ENCODE measurements around the gene ZNF836. TPM values are rescaled to one million over a fixed set of nuclear protein-coding genes. Genes with fewer than 3 reads are reported as not detected.
A peak's percentile ranks its signal among the peaks of the same experiment; 100 is the strongest.

ZNF836 gene
- total and polyA plus RNA-seq, 4 donors, result 11.9 to 26.2 (median 17.2) TPM

DNA sequence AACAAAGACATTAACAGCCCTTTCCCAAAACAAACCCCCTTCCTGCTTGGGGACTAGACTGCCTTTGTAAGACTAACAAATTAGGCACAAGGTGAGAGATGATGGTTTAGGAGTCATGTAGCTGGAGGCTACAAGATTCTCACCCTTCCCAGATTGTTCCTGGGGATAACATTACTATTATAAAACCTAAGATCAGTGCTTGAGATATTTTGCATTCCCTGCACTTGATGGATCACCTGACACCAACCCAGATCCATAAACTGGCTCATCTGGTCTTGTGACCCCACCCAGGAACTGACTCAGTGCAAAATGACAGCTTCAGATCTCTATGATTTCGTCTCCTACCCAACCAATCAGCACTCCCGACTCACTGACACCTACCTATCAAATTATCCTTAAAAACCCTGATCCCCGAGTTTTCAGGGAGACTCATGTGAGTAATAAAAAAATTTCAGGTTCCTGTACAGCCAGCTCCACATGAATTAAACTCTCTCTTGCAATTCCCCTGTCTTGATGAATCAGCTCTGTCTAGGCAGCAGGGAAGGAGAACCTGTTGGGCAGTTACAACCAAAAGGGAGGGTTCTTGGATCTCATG lies 29.3 kb downstream of the ZNF836 start:
- H3K4me1 ChIP-seq (ENCODE audit: control insufficient read depth, insufficient read depth, low read length), result peaks cover 3% of the 10 kb centered on the region
- H3K27me3 ChIP-seq (ENCODE audit: control insufficient read depth, insufficient read depth, low read length), result no peaks in the 10 kb centered on the region
- 100% methylated on average over 1 of the region's 3 CpGs for WGBS (ENCODE audit: insufficient coverage)
- H3K4me3 ChIP-seq (ENCODE audit: low read depth, low read length), result no peak overlapping the region
- no peak overlapping the region for H3K27ac ChIP-seq (ENCODE audit: low read depth, low read length)
- no peak for DNase-seq (ENCODE audit: low read depth in 4 of 6, low spot score in 6 of 6)
- no peaks in the 10 kb centered on the region for H3K9me3 ChIP-seq (ENCODE audit: control insufficient read depth, insufficient read depth, low read length)
- no peaks in the 10 kb centered on the region for H3K36me3 ChIP-seq (ENCODE audit: control insufficient read depth, insufficient read depth, low read length)

DNA sequence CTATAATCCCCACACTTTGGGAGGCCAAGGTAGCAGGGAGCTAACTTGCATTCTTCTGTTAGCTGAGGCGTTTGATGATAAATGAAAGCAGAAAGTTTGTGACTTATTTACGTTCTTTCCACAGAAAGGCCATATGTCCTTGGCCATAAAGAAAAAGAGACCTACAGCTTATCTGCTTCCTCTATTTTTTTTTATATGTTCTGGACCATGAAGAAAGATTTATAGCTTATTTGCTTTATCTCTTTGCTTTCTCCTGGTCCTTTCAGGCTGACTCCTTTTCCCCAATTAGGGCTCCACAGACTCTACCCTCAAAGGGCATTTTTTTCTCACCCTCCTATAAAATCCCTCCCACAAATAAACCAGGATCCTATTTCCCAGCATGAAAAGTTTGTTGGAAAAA lies 30.2 kb downstream of the ZNF836 start:
- Histone ChIP-seq H3K27me3 (ENCODE audit: control insufficient read depth, insufficient read depth, low read length) (no peaks in the 10 kb centered on the region), H3K4me3 (ENCODE audit: low read depth, low read length) (no peak overlapping the region), H3K36me3 (ENCODE audit: control insufficient read depth, insufficient read depth, low read length) (no peaks in the 10 kb centered on the region), H3K9me3 (ENCODE audit: control insufficient read depth, insufficient read depth, low read length) (no peaks in the 10 kb centered on the region), H3K27ac (ENCODE audit: low read depth, low read length) (no peak overlapping the region), H3K4me1 (ENCODE audit: control insufficient read depth, insufficient read depth, low read length) (peaks cover 3% of the 10 kb centered on the region)
- no CpG with 5 or more reads among the region's 2 CpGs for WGBS (ENCODE audit: insufficient coverage)
- DNase-seq (ENCODE audit: low read depth in 4 of 6, low spot score in 6 of 6), result no peak

DNA sequence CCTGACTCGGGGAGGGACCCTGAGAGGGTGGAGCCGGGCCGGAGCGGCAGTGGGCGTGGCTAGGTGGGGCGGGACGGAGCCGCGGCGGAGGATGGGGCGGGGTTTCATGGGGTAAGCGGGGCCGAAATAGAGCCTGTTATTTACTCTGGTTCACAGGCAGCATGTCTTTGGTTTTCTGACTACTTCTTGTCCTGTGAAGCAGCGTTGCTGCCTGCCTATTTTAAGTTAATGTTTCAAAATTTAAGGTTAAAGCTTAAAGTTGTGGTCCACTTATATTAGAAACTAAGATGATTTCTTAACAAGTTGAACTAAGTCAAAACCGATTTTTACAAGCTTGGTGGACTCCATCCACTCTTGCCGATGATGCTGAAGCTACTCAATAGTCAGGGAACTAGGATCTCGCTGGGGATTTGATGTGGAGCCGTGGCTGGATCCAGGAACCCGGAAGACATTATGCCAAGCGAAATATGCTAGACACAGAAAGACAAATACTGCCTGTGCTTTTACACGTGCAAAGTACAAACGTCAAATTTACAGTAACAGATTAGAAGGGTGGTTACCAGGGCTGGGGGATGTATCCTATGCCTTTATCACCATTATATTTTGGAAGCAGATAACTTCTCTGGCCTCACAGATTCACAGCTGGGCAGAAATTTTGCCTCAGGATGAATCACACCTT lies 31.2 kb downstream of the ZNF836 start:
- WGBS (ENCODE audit: insufficient coverage), result 4% methylated on average over 16 of the region's 22 CpGs
- Histone ChIP-seq H3K27me3 (ENCODE audit: control insufficient read depth, insufficient read depth, low read length) (no peaks in the 10 kb centered on the region), H3K9me3 (ENCODE audit: control insufficient read depth, insufficient read depth, low read length) (no peaks in the 10 kb centered on the region), H3K4me1 (ENCODE audit: control insufficient read depth, insufficient read depth, low read length) (peaks cover 3% of the 10 kb centered on the region), H3K27ac (ENCODE audit: low read depth, low read length) (peak overlapping the region; percentile 94), H3K4me3 (ENCODE audit: low read depth, low read length) (peak overlapping the region; percentile 77), H3K36me3 (ENCODE audit: control insufficient read depth, insufficient read depth, low read length) (no peaks in the 10 kb centered on the region)
- DNase-seq (ENCODE audit: low read depth in 4 of 6, low spot score in 6 of 6), result no peak

DNA sequence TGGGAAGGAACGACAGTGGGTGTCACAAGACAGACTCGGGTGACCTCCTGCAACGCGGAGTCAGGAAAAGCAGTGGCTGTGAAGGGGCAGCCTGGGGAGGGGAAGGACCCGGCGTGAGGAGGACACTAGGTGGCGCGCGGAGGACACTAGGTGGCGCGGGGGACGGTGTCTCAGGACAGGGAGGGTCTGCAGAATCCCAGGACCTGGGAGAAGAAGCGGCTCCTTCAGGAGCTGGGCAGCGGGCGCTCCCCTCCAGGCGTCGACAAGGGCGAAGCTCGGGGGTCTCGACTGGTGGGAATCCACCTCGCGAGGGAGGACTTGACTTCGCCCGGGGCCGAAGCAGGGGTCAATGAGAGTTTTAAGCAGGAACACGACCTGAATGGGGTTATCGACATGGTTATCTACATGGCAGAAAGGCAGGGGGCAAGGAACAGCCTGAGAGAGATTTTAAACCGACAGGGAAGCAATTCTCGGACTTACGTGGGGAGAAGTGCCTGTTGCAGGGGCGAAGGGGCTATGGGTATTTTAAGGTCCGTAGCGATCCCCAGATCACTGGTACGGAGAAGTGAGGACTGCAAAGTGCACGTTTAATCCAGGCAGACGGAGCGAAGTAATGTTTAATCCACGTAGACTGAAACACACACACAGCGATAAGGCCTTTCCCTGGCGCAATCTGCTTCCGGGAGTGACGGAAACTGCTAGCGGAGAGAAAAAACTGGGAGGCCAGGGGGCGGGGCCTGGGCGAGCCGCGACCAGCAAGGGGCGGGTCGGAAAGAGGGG lies 32.0 kb downstream of the ZNF836 start, which contains the start of gene ZNF616:
Gene ZNF616 (minus strand): TSS at position 687 of the 780 bp plus-strand sequence. CDS start 9,426 bp downstream, outside the sequence.
- DNase-seq (ENCODE audit: low read depth in 4 of 6, low spot score in 6 of 6), result peak; percentile 71 to 98 (median 89)
- Histone ChIP-seq H3K27ac (ENCODE audit: low read depth, low read length) (peak within 1 kb of the TSS; percentile 94), H3K9me3 (ENCODE audit: control insufficient read depth, insufficient read depth, low read length) (no peaks in the 10 kb centered on the region), H3K4me1 (ENCODE audit: control insufficient read depth, insufficient read depth, low read length) (peaks cover 3% of the 10 kb centered on the region), H3K27me3 (ENCODE audit: control insufficient read depth, insufficient read depth, low read length) (no peaks in the 10 kb centered on the region), H3K4me3 (ENCODE audit: low read depth, low read length) (peak within 1 kb of the TSS; percentile 77), H3K36me3 (ENCODE audit: control insufficient read depth, insufficient read depth, low read length) (no peaks in the 10 kb centered on the region)
- under 1% methylated on average over 47 of the region's 49 CpGs for WGBS (ENCODE audit: insufficient coverage)

GRCh38 chr19:52138983-52139251 lies 32.5 kb downstream of the ZNF836 start:
- Histone ChIP-seq H3K9me3 (ENCODE audit: control insufficient read depth, insufficient read depth, low read length) (no peaks in the 10 kb centered on the region), H3K4me3 (ENCODE audit: low read depth, low read length) (peak overlapping the region; percentile 77), H3K27ac (ENCODE audit: low read depth, low read length) (peak overlapping the region; percentile 94), H3K36me3 (ENCODE audit: control insufficient read depth, insufficient read depth, low read length) (no peaks in the 10 kb centered on the region), H3K4me1 (ENCODE audit: control insufficient read depth, insufficient read depth, low read length) (peaks cover 3% of the 10 kb centered on the region), H3K27me3 (ENCODE audit: control insufficient read depth, insufficient read depth, low read length) (no peaks in the 10 kb centered on the region)
- peak in 1 of 6 donors; percentile 49 for DNase-seq (ENCODE audit: low read depth in 4 of 6, low spot score in 6 of 6)
- 0% methylated on average over 2 of the region's 7 CpGs for WGBS (ENCODE audit: insufficient coverage)

GRCh38 chr19:52138278-52138982 lies 33.0 kb downstream of the ZNF836 start:
- Histone ChIP-seq H3K4me1 (ENCODE audit: control insufficient read depth, insufficient read depth, low read length) (peaks cover 3% of the 10 kb centered on the region), H3K36me3 (ENCODE audit: control insufficient read depth, insufficient read depth, low read length) (no peaks in the 10 kb centered on the region), H3K27me3 (ENCODE audit: control insufficient read depth, insufficient read depth, low read length) (no peaks in the 10 kb centered on the region), H3K4me3 (ENCODE audit: low read depth, low read length) (peak overlapping the region; percentile 77), H3K27ac (ENCODE audit: low read depth, low read length) (peak overlapping the region; percentile 94), H3K9me3 (ENCODE audit: control insufficient read depth, insufficient read depth, low read length) (no peaks in the 10 kb centered on the region)
- 4% methylated on average over 14 of the region's 14 CpGs for WGBS (ENCODE audit: insufficient coverage)
- peak in 5 of 6 donors; percentile 18 to 92 (median 38) for DNase-seq (ENCODE audit: low read depth in 4 of 6, low spot score in 6 of 6)

DNA sequence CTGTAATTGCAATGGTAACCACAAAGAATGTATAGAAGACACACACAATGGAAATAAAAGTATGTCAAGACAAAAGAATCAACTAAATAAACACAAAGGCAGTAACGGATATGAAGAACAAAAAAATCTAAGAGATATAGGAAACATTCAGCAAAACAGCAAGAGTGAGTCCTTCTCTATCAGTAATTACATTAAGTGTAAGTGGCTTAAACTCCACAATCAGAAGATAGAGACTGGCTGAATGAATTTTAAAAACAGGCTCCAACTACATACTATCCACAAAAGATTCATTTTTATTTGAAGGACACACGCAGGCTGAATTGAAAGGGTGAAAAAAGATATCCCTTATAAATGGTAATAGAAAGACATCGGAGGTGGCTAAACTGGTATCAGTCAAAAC lies 51.1 kb downstream of the ZNF836 start:
- Histone ChIP-seq H3K4me3 (ENCODE audit: low read depth, low read length) (no peak overlapping the region), H3K27ac (ENCODE audit: low read depth, low read length) (no peak overlapping the region), H3K9me3 (ENCODE audit: control insufficient read depth, insufficient read depth, low read length) (peaks cover 29% of the 10 kb centered on the region), H3K36me3 (ENCODE audit: control insufficient read depth, insufficient read depth, low read length) (peaks cover 35% of the 10 kb centered on the region), H3K4me1 (ENCODE audit: control insufficient read depth, insufficient read depth, low read length) (no peaks in the 10 kb centered on the region), H3K27me3 (ENCODE audit: control insufficient read depth, insufficient read depth, low read length) (no peaks in the 10 kb centered on the region)
- no CpG with 5 or more reads among the region's 3 CpGs for WGBS (ENCODE audit: insufficient coverage)
- DNase-seq (ENCODE audit: low read depth in 4 of 6, low spot score in 6 of 6), result no peak

GRCh38 chr19:52115526-52116053 lies 55.8 kb downstream of the ZNF836 start:
- WGBS (ENCODE audit: insufficient coverage), result 98% methylated on average over 11 of the region's 12 CpGs
- DNase-seq (ENCODE audit: low read depth in 4 of 6, low spot score in 6 of 6), result no peak
- Histone ChIP-seq H3K36me3 (ENCODE audit: control insufficient read depth, insufficient read depth, low read length) (peaks cover 25% of the 10 kb centered on the region), H3K4me1 (ENCODE audit: control insufficient read depth, insufficient read depth, low read length) (no peaks in the 10 kb centered on the region), H3K9me3 (ENCODE audit: control insufficient read depth, insufficient read depth, low read length) (peaks cover 52% of the 10 kb centered on the region), H3K4me3 (ENCODE audit: low read depth, low read length) (no peak overlapping the region), H3K27me3 (ENCODE audit: control insufficient read depth, insufficient read depth, low read length) (no peaks in the 10 kb centered on the region), H3K27ac (ENCODE audit: low read depth, low read length) (no peak overlapping the region)

- no peak for DNase-seq (ENCODE audit: low read depth in 4 of 6, low spot score in 6 of 6)
- 100% methylated on average over 2 of the region's 5 CpGs for WGBS (ENCODE audit: insufficient coverage)
- H3K27ac ChIP-seq (ENCODE audit: low read depth, low read length), result no peak overlapping the region
- peaks cover 25% of the 10 kb centered on the region for H3K36me3 ChIP-seq (ENCODE audit: control insufficient read depth, insufficient read depth, low read length)
- H3K27me3 ChIP-seq (ENCODE audit: control insufficient read depth, insufficient read depth, low read length), result no peaks in the 10 kb centered on the region
- H3K4me1 ChIP-seq (ENCODE audit: control insufficient read depth, insufficient read depth, low read length), result no peaks in the 10 kb centered on the region
- H3K4me3 ChIP-seq (ENCODE audit: low read depth, low read length), result no peak overlapping the region
- peaks cover 54% of the 10 kb centered on the region for H3K9me3 ChIP-seq (ENCODE audit: control insufficient read depth, insufficient read depth, low read length)
These were observed 56.7 kb downstream of the ZNF836 start for GRCh38 chr19:52114691-52115090.

Measured in spinal cord (tissue), 10 donors.